NCI-H526 (cell line): ENCODE data around the gene C1orf167.

ENCODE experiments used
- DNase-seq, 2 experiments: peaks; one replicate each; lab custom pipeline; 2025; lab: John Stamatoyannopoulos, UW

The C1orf167 gene

DNA sequence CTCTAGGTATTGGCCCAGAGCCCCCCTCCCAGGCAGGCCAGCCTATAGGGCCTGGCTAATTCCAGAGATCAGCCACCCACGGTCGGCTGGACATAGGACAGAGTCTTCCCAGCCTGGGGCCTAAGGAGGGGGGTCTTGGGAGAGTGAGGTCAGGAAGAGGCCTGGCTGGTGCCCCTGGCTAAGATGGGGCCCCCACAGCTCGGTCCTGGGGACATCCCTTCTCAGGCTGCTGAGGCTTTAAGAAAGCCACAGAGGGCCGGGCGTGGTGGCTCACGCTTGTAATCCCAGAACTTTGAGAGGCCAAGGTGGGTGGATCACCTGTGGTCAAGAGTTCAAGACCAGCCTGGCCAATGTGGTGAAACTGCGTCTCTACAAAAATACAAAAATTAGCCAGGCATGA lies 2.5 kb downstream of the C1orf167 start:
- no peak for DNase-seq

DNA sequence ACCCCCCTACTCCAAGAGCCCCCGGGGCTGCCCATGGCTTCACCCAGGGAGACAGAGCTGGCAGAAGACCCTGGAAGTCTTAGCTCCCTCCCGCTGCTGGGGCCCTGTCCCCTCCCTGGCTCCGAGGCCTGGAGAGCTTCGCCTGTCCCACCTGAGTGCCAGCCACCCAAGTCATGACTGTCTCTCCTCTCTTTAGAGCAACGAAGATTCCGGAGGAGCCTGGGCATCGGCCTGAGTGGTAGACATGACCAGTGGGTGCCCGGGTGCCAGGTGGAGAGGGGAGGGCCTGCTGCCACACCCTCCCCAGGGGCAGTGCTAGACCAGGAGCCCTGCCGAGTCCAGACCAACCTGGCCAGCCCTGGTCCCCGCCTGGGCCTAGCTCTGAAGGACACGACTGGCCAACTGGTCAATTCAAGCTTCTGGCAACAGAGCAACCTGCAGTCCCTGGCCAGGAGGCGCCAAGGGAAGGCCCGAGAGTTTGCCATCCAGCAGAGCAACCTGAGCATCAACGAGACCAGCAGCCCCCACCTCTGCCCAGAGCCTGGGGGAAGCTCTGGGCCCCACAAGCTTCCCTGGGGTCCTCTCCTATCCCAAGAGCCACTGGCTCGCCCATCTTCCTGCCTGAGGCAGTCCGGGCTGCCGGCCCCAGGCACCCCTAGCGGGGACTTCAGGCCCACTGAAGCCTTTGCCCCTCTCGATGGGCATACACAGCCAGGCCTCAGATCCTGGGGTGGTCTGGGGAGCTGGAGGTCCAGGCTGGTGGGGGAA lies 3.9 kb downstream of the C1orf167 start:
- DNase-seq: no peak

DNA sequence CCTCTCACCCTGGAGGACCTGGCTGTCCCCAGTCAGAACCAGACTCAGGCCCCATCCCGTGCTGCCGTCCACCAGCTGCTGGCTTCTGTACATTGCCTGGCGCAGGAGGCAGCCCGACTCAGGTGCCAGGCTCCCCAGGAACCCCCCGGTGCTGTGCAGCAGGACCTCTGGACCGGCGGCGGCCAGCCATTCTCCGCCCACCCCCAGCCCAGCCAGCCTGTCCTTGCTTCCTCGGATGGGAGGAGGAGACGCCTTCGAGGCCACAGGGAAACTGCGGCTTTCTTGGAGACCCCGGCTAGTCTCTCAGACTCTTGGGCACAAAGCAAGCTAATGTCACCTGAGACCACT lies 4.4 kb downstream of the C1orf167 start:
- DNase-seq: no peak

DNA sequence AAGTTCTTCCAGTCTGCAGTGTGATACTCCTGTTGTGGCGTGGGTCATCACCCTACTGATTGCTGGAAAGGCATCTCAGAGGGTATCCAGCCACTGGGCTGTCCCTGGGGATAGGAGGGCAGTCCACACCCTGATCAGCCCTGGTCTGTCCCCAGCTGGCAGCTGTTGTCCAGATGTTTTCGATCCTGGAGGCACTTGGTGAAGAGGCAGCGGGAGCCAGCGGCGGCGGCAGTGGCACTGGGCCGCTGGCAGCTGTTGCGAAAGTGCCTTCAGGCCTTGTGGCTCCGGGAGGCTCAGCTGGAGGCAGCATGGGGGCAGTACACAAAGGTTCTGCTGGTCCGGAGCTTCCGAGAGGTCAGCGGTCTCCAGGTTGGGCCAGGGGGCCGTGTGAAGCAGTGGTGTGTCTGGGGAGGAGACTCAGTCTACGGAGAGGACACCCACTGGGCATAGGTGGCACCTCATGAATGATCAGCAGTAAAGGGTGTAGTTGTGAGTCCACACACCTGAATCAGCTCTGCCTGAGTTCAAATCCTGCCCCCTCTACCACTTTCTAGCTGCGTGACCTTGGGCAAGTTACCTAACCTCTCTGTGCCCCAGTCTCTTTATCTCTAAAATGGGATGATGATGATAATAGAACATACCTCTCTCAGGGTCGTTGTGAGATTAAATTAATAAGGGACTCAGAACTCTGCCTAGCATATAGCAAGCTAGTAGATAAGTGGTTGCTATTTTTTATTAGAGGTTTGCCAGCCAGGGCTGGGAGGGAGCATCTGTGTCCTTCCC lies 6.1 kb downstream of the C1orf167 start:
- no peak for DNase-seq

DNA sequence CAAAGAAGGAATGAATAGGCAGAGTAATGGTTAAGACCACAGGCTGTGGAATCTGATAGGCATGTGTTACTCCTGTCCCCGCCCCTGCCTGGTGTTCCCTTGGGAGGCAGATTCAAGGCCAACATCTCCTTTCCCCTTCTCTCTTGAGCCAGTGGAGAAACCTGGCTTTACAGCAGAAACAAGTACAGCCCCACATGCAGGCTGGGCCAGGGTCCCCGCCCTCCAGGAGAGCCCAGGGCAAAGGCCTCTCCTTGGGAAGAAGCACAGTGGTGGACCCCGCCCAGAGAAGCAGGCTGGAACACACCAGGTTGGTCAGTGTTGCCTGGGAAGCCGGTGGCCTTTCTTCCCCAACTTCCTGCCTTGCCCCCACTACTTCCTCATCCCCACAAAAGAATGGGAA lies 6.8 kb downstream of the C1orf167 start:
- no peak for DNase-seq

DNA sequence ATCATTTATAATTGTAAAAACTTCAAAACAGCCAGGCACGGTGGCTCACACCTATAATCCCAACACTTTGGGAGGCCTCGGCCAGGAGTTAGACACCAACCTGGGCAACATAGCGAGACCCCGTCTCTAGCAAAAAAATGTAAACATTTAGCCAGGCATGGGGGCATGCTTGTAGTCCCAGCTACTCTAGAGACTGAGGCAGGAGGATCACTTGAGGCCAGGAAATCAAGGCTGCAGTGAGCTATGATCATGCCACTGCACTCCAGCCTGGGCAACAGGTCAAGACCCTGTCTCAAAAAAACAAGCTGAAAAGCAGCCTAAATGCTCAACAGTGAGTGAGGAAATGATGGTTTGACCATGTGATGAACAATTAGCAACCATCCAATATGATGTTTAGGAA lies 7.3 kb downstream of the C1orf167 start:
- DNase-seq: no peak

DNA sequence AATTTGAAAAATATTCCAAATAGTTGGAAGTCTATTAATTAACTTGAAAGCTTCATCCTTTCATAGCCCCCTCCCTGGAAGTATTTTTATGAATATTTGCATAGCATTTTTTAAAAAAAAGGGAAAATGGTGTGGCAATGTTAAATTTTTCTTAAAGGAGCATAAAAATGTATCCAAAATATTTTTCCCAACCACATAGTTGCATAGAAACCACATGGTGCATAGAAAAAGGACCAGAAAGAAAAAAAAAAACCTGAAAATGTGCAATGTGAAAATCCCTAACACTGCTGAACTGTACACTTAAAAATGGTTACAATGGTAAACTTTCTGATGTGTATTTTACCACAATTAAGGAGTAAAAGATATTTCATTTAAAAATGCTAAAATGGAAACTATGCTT lies 8.0 kb downstream of the C1orf167 start:
- DNase-seq: no peak

DNA sequence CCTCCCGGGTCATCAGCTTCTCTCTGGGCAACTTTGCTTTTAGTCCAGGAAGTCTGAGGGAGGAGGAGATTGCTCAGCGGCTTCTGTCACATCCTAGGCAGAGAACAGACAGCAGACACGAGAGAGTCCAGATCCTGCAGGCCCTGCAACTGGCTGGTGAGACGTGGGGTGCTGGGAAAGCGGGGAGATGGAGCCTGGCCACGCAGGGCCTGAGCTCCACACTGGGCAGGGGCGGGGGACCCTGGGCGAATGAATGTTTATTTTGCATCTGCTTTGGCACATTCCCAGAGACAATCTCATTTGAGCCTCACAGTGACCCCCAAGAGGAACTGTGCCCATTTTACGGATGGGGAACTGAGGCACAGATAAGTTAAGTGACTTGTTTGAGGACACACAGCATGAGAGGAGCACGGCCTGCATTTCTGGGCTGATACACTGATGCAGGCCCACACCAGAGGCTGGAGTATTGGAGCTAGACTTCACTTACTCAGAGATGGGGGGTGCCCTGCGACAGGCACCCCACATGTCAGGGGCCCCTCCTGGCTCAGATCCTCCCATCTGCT lies 9.6 kb downstream of the C1orf167 start:
- DNase-seq: no peak

DNA sequence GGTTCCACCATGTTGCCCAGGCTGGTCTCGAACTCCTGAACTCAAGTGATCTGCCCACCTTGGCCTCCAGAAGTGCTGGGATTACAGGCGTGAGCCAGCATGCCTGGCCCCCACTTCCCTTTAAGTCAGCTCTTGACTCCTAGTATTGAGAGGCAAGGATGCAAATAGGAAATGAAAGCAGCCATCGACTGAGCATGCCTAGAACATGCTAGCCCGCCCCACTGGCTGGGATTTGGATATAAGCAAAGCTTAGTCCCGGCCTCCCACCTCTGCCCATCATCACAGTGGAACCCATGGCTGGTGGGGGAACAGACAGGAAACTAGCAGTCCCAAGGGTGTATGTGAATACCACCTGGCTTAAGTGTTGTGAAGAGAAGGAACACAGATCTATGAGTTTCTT lies 10.5 kb downstream of the C1orf167 start:
- DNase-seq: peak; percentile 75 to 80

DNA sequence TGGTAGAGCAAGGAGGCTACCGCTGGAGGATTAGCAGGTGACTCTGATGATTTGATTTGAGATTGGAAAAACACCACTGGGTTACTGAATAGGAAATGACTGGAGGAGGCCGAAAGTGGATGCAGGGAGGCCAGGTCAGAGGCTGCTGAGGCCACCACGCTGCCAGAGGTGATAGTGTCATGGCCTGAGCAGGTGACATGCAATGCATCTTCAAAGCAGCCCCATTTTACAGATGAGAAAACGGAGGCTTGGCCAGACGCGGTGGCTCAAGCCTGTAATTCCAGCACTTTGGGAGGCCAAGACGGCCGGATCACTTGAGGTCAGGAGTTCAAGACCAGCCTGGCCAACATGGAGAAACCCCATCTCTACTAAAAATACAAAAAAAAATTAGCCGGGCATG lies 12.8 kb downstream of the C1orf167 start:
- DNase-seq: no peak

DNA sequence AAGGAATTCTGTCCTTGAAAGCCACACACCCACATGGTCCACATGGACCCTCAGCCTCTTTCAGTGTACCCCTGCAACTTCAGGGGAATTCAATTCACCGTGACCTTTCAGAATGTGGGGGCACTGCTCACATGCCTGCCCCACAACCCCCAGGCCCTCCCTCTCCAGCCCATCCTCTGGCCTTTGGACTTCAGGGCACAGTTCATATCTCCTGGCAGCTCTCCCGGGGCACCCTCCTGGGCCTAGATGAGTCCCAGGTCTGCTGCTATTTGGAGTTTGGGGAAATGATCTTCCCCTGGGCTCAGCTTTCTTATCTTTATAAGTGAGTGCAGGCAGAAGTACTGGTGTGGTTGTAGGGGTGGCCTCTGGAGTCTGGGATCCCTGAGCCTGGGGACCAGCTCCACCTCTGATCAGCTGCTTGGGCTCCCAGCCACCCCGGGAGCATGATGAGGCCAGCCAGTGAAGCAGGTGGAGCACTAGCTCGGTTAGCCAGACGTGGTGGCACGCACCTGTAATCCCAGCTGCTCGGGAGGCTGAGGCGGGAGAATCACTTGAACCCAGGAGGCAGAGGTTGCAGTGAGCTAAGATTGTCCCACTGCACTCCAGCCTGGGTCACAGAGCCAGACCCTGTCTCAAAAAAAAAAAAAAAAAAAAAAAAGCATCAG lies 15.8 kb downstream of the C1orf167 start:
- no peak for DNase-seq

DNA sequence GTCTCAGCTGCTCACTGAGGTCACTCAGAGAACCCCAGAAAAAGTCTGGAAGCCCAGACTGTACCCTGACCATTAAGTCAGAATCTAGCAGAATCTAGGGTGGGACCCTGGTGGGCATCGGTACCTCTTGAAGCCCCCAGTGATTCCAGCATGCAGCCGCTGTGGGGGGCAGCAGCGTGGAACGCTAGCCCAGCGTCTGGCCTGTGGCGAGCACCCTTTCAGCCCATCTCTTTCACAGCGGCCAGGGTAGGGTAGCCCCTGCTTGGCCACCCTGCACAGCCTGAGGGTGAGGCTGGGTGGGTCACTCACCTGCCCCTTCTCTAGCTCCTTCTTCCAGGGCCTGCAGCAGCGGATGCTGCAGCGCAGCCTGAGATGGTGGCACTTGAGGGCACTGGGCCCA lies 16.3 kb downstream of the C1orf167 start:
- no peak for DNase-seq

DNA sequence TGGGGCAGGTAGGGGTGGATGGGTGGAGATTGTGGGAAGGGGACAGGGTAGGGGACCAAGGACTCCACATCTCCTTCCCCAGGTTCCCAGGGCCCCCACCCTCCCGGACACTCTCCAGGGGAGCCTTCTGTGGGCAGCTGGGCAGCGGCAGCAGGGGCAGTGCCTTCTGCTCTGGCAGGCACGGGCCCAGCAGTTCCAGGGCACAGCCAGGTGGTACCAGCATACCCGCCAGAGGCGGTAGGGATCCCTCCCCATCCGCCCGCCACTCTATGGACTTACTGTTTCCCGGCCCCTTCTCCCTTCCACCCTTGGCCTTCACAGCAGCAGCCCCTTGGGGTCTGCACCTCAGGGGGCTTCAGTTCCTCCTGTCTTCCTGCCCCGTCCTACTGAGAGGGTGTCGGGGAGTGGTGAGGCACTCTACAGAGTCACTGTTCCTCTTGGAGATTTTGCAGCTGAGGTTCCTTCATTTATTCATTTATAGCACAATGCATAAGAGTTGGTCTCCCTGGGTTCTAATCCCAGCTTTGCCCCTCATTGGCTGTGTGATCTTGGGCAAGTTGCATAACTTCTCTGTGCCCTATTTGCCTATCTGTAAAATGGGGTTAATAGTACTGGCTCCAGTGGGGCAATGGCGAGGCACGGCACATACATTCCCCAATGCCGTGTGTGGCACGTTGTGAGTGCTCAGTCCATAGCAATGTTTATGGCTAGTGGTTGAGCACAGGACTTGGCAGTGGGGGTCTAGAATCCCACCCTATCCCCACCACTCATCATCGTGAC lies 17.0 kb downstream of the C1orf167 start:
- no peak for DNase-seq

DNA sequence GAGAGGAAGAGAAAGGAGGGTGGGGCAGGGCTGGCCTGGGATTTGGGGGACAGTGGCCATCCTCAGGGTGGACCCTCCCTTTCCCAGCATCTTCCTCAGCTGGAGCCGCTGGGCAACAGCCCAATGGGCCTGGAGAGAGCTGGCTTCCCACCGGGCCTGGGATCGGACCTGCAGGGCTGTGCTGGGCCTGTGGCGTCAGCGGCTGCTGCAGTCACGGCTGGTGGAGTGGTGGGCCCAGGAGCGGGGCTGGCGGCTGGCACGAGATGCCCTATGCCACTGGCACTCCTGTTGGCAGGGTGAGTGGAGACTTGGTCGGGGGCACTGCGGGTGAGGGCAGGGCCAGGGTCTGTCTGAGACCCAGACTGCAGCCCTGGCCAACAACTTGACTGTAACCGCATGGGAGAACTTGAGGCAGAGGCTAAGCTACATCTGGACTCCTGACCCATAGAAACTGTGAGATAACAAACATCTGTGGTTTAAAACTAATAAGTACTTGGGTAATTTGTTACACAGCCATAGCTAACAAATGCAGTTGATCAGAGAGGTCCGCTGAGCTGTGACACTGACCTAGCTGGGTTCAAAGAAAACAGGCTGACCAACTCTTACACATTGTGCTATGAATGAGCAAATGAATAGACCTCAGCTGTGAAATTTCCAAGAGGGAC lies 17.9 kb downstream of the C1orf167 start:
- no peak for DNase-seq

DNA sequence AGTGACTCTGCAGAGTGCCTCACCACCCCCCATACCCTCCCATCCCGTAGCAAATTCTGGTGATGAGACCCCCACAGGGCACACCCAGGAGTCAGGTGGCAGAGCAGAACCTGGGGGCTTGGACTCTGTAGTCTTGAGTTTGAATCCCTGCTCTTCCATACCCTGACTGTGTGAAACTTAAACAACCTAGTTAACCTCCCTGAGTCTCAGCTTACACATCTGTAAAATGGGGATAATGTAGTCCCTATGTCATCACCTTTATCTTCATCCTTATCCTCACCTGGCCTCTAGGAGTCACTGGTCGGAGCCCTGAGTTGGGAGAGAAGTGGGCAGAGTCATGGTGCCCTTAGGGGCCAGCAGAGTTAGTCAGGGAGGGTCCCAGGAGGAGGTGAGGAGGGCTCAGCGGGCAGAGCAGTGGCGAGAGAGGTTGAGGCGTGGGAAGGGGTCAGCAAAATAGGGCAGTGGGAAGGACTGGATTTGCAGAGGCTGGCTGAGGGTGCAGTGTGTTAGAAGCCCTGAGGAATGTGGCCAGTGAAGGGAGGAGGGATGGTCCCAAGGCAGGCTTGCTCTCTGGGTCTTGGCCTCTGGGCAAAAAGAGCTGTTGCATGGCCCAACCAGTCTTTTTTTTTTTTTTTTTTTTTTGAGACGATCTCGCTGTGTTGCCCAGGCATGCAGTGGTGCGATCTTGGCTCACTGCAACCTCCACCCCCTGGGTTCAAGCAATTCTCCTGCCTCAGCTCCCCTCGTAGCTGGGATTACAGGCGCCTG lies 18.6 kb downstream of the C1orf167 start:
- no peak for DNase-seq

DNA sequence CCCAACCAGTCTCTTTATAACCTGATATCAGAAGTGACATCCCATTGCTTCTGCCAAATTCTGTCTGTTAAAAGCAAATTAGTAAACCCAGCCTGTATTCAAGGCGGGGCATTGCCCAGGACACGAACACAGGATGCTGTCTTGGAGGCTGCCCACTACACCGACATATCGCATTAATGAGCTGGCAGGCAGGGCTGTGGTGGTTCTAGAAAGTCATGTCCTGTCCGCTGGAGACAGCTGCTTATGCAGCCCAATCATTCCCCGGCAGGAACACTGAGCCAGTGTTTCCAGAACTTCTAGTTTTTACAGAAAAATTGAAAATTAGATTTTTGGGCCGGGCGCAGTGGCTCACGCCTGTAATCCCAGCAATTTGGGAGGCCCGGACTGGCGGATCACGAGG lies 19.3 kb downstream of the C1orf167 start:
- no peak for DNase-seq

DNA sequence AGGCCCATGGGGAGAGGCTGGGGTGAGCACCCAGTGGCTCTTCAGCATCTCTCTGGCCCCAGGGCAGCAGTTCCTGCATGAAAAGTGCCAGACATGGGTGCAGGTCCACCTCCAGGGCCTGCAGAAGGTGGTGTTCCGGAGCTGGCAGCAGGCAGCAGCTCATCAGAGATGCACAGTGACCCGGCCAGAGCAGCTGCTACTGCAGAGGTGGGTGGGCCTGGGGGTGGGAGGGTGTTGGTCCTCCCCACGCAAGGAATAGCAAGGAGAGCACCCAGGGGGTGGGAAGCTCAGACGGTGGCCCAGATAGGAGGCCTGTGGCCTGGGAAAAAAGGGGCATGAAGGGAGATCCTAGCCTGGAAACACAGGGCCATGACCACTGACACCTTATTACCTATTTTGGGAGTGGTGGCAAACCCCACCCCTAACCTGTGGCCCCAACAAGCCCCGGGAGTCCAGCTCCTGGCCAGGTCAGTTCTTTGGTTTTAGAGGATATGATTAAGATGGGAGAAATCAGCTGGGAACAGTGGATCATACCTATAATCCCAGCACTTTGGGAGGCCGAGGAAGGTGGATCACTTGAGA lies 20.2 kb downstream of the C1orf167 start:
- no peak for DNase-seq

DNA sequence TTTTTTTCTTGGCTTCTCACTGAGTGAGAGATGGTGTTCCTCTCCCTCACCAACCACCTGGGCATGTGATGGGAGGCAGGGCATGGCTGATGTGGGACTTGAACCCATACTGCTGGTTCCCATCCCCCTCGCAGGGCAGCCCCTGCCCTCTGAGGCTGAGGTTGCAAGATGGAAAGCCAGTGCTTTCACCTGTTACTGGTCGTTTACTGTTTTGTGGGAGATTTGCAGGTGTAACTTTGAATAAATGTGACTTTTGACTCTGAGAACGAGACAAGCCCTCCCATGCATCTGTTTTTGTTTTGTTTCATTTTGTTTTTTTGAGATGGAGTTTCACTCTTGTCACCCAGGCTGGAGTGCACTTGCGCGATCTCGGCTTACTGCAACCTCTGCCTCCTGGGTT lies 21.6 kb downstream of the C1orf167 start:
- DNase-seq: no peak

DNA sequence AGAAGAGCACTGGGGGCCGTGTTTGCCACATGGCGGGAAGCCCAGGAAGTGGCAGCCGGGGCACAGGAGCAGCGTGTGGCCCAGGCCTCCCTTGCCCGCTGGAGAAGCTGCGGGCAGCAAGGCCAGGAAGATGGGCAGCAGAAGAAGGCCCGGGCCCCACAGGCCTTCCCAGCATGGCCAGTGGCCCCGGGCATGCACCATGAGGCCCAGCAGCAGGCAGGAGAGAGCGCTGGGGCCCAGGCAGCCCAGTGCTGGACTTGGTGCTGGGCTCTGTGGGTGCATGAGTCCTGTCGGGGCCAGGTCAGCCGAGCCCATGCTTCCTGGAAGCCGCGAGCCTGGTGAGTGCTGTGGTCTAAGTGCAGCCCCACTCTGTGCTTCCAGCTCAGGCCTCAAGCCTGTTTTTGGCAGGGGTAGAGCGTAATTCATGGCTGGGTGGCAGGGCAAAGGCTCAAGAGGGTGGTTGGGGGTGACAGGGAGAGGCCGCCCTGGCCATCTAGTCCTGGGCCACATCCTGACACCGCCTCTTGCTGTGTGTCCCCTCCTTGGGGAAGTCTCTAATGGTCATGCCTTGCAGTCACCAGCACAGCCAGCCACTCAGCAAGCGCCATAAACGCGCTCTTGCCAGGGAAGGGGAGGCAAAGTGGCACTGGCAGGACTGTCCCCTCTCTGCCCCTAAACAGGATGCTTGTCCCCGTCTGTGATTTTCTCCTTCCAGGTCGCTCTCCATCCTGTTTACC lies 22.4 kb downstream of the C1orf167 start:
- no peak for DNase-seq
